HFF-Myc (cell line): ENCODE measurements around the gene DISC1.

Experiments
- DNase-seq: peaks from one replicate; pipeline ENCODE4 v3.0.0-alpha.2; 2011; ENCODE audit warnings: low read depth; ENCODE audit errors: extremely low read depth
- H3K4me3 ChIP-seq: replicated peaks from 2 replicates; pipeline ENCODE4 v1.5.1; 2011; ENCODE audit warnings: low read depth, mild to moderate bottlenecking, control low read depth, low read length
- CTCF ChIP-seq: IDR thresholded peaks from 2 replicates; pipeline ENCODE4 v1.5.1; 2012; ENCODE audit warnings: mild to moderate bottlenecking, low read depth, low read length, control low read depth; ENCODE audit errors: missing control alignments

The DISC1 gene

GRCh38 chr1:231596337-231596791 lies 30.2 kb upstream of the DISC1 start:
- no peak for TF ChIP-seq CTCF
- no peak for DNase-seq

GRCh38 chr1:231597971-231598370 lies 28.6 kb upstream of the DISC1 start:
- no peak overlapping the region for H3K4me3 ChIP-seq
- DNase-seq: no peak
- TF ChIP-seq CTCF: no peak

More at GRCh38 chr1:231596337-231596791, 30.2 kb upstream of the DISC1 start:
- H3K4me3 ChIP-seq: no peak overlapping the region

GRCh38 chr1:231600458-231600976 lies 26.1 kb upstream of the DISC1 start:
- peak; percentile 84 for DNase-seq
- no peak overlapping the region for H3K4me3 ChIP-seq
- no peak for TF ChIP-seq CTCF

- no peak for TF ChIP-seq CTCF
- no peak for DNase-seq
- no peak overlapping the region for H3K4me3 ChIP-seq
These were observed 24.5 kb upstream of the DISC1 start for GRCh38 chr1:231601824-231602672.

- DNase-seq: no peak
- no peak for TF ChIP-seq CTCF
- H3K4me3 ChIP-seq: no peak overlapping the region
These were observed 24.0 kb upstream of the DISC1 start for GRCh38 chr1:231602673-231602984.

- no peak for DNase-seq
- peak; percentile 62 for TF ChIP-seq CTCF
- H3K4me3 ChIP-seq: peak overlapping the region; percentile 38
These were observed 22.9 kb upstream of the DISC1 start for GRCh38 chr1:231603598-231604275.
